GM12891 (cell line): ENCODE results near the gene DBX1.

Source experiments
- PAX5 ChIP-seq: IDR thresholded peaks from 2 replicates; pipeline ENCODE4 v1.6.1; 2011; ENCODE audit warnings: low read length, moderate library complexity, mild to moderate bottlenecking; ENCODE audit not compliant: insufficient read depth, severe bottlenecking
- POLR2A ChIP-seq: IDR thresholded peaks from 2 replicates; pipeline ENCODE4 v1.6.1; 2011; ENCODE audit warnings: low read depth, low read length, control low read depth
- POLR2AphosphoS5 ChIP-seq: IDR thresholded peaks from 2 replicates; pipeline ENCODE4 v1.6.1; 2011; ENCODE audit warnings: low read depth, low read length, control low read depth
- SPI1 ChIP-seq: IDR thresholded peaks from 2 replicates; pipeline ENCODE4 v1.6.1; 2011; ENCODE audit warnings: low read depth, low read length, control low read depth
- TAF1 ChIP-seq: IDR thresholded peaks from 2 replicates; pipeline ENCODE4 v1.6.1; 2011; ENCODE audit warnings: low read depth, low read length, control low read depth

DNA sequence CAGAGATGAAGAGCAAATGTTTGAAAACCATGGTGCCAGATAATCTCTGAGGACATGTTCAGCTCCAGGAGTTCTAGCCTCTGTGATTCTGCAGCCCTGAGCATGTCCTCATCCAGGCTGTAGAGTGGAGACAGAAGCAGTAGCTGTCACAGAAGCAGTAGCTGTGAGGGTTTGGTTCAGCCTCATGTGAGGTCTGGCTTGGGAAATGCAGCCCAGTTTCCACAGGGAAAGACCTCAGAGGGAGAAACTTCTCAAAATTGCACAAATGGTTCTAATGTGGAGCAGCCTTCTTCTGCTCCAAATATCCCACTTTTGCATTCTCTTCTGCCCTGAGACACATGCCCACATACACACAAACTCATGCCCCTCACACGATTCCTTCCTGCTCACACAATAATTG is 48.4 kb downstream of the DBX1 start:
- TF ChIP-seq POLR2AphosphoS5 (no peak), TAF1 (no peak), POLR2A (no peak), SPI1 (no peak), PAX5 (no peak)
